Measurements from ENCODE around the gene THSD4. TPM values are rescaled to one million over a fixed set of nuclear protein-coding genes. Genes with fewer than 3 reads are reported as not detected.

Gene THSD4
- total RNA-seq, 1 experiment from 2014 or later = 65.4 TPM

DNA sequence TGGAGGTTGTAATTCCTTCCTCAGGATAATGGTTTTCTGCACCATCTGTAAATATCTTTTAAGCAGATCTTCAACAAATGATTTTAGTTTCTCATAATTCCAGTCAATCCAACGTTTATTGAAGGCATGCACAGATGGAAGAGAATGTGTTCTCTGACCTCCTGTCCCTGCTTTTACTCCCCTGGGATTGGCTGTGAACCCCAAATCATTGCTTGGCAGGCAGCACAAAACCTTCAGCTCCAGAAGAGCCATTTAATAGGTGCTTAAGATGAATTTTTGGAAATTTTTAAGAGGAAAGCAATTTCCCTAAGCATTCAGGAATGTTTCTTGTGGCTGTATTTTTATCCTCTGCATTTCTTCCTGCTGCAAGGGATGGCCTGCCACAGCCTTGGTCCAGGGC is 25.5 kb upstream of the THSD4 start:
- CTCF ChIA-PET = no interaction called here
- intact Hi-C loops (cut with micrococcal nuclease; ENCODE audit: unreplicated experiment) = no loop called here
- ATAC-seq (no peak), DNase-seq (ENCODE audit: low read depth, low spot score) (no peak)
- in situ Hi-C loops (cut with HindIII; ENCODE audit: low pct_unique_long_range_greater_than_20kb, low sequenced_read_pairs) = no loop called here
- POLR2A ChIA-PET = no interaction called here
- no TSS peak for BruUV-seq (replicated peaks)
- H3K9me3 ChIP-seq (ENCODE audit: control insufficient read depth, insufficient read depth, low read depth, low read length) = no peaks in the 10 kb centered on the region
- TF ChIP-seq SIN3A (IDR thresholded peaks at IDR 0.05; ENCODE audit: borderline replicate concordance, insufficient read depth, low read depth, low read length) (no peak), POLR2AphosphoS5 (IDR thresholded peaks at IDR 0.05; ENCODE audit: low read depth, low read length) (no peak), TCF7L2 (IDR thresholded peaks at IDR 0.05; ENCODE audit: low read depth, low read length) (no peak)
- TF ChIP-seq, protein P1, sequence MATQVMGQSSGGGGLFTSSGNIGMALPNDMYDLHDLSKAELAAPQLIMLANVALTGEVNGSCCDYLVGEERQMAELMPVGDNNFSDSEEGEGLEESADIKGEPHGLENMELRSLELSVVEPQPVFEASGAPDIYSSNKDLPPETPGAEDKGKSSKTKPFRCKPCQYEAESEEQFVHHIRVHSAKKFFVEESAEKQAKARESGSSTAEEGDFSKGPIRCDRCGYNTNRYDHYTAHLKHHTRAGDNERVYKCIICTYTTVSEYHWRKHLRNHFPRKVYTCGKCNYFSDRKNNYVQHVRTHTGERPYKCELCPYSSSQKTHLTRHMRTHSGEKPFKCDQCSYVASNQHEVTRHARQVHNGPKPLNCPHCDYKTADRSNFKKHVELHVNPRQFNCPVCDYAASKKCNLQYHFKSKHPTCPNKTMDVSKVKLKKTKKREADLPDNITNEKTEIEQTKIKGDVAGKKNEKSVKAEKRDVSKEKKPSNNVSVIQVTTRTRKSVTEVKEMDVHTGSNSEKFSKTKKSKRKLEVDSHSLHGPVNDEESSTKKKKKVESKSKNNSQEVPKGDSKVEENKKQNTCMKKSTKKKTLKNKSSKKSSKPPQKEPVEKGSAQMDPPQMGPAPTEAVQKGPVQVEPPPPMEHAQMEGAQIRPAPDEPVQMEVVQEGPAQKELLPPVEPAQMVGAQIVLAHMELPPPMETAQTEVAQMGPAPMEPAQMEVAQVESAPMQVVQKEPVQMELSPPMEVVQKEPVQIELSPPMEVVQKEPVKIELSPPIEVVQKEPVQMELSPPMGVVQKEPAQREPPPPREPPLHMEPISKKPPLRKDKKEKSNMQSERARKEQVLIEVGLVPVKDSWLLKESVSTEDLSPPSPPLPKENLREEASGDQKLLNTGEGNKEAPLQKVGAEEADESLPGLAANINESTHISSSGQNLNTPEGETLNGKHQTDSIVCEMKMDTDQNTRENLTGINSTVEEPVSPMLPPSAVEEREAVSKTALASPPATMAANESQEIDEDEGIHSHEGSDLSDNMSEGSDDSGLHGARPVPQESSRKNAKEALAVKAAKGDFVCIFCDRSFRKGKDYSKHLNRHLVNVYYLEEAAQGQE (IDR thresholded peaks at IDR 0.05; ENCODE audit: insufficient read depth in 1 of 2, low read depth in 2 of 2, low read length in 1 of 2) = no peak
- TF ChIP-seq, protein P2, sequence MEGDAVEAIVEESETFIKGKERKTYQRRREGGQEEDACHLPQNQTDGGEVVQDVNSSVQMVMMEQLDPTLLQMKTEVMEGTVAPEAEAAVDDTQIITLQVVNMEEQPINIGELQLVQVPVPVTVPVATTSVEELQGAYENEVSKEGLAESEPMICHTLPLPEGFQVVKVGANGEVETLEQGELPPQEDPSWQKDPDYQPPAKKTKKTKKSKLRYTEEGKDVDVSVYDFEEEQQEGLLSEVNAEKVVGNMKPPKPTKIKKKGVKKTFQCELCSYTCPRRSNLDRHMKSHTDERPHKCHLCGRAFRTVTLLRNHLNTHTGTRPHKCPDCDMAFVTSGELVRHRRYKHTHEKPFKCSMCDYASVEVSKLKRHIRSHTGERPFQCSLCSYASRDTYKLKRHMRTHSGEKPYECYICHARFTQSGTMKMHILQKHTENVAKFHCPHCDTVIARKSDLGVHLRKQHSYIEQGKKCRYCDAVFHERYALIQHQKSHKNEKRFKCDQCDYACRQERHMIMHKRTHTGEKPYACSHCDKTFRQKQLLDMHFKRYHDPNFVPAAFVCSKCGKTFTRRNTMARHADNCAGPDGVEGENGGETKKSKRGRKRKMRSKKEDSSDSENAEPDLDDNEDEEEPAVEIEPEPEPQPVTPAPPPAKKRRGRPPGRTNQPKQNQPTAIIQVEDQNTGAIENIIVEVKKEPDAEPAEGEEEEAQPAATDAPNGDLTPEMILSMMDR (IDR thresholded peaks at IDR 0.05) = no peak
- no peaks in the 10 kb centered on the region for H3K27me3 ChIP-seq (ENCODE audit: control insufficient read depth, insufficient read depth, low read length)
- H3K4me3 ChIP-seq (ENCODE audit: low read depth in 2 of 2, low read length in 2 of 2) = no peak overlapping the region
- H3K4me1 ChIP-seq (ENCODE audit: control insufficient read depth, insufficient read depth, low read length) = no peaks in the 10 kb centered on the region
- no peaks in the 10 kb centered on the region for H3K36me3 ChIP-seq (ENCODE audit: control insufficient read depth, insufficient read depth, low read length)
- H3K27ac ChIP-seq (ENCODE audit: low read length) = no peak overlapping the region

DNA sequence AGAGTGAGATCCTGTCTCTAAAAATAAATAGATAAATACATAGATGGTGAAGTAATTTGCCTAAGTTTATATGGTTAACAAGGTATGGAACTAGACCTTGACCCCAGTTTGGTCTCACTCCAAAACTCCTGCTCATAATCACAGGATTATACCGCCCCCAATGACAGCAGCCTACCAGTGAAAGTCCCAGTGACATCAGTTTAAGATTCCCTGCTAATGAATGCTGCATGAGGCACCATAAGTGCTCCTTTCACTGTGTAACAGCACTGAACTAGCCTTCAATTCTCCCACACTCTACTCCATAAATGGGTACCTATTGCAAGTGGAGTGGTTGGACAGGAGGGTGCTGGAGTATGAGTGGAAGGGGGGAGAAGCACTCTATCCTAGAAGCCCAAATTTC is 23.7 kb upstream of the THSD4 start:
- H3K36me3 ChIP-seq (ENCODE audit: control insufficient read depth, insufficient read depth, low read length) = no peaks in the 10 kb centered on the region
- in situ Hi-C loops (cut with HindIII; ENCODE audit: low pct_unique_long_range_greater_than_20kb, low sequenced_read_pairs) (no loop called here), intact Hi-C loops (cut with micrococcal nuclease; ENCODE audit: unreplicated experiment) (no loop called here)
- ChIA-PET CTCF (interaction anchor here (0.7 kb wide), 1 partner anchor 339 kb away, joined by 5 read pairs; no protein-coding TSS in a partner anchor), POLR2A (interaction anchor here (0.6 to 0.7 kb wide), 4 partner anchors 9 to 745 kb away, joined by 3 to 8 read pairs (median 4); no protein-coding TSS in a partner anchor)
- H3K4me1 ChIP-seq (ENCODE audit: control insufficient read depth, insufficient read depth, low read length) = no peaks in the 10 kb centered on the region
- TF ChIP-seq, protein P1 (IDR thresholded peaks at IDR 0.05; ENCODE audit: insufficient read depth in 1 of 2, low read depth in 2 of 2, low read length in 1 of 2) = no peak
- no peak for TF ChIP-seq SIN3A (IDR thresholded peaks at IDR 0.05; ENCODE audit: borderline replicate concordance, insufficient read depth, low read depth, low read length)
- no peaks in the 10 kb centered on the region for H3K27me3 ChIP-seq (ENCODE audit: control insufficient read depth, insufficient read depth, low read length)
- no peak overlapping the region for H3K27ac ChIP-seq (ENCODE audit: low read length)
- no peak for DNase-seq (ENCODE audit: low read depth, low spot score)
- H3K4me3 ChIP-seq (ENCODE audit: low read depth in 2 of 2, low read length in 2 of 2) = no peak overlapping the region
- H3K9me3 ChIP-seq (ENCODE audit: control insufficient read depth, insufficient read depth, low read depth, low read length) = no peaks in the 10 kb centered on the region
- no peak for ATAC-seq
- BruUV-seq (replicated peaks) = no TSS peak
